ENCODE data around the gene C1orf232. TPM values are rescaled to one million over a fixed set of nuclear protein-coding genes. Genes with fewer than 3 reads are reported as not detected.

The C1orf232 gene
- polyA plus RNA-seq (ENCODE audit: insufficient read length) = not detected
- long read RNA-seq, donor 1 = 0 reads
- long read RNA-seq, donor 2 = 0 reads
- long read RNA-seq, donor 3 = 0 reads
- long read RNA-seq, donor 4 = 0 reads
- long read RNA-seq, donor 5 = 0 reads
- long read RNA-seq, donor 6 = 0 reads
- long read RNA-seq, donor 7 = 0 reads
- long read RNA-seq, donor 8 = 0 reads

GRCh38 chr1:26168410-26169197, at the start of gene C1orf232:
C1orf232 (minus strand) TSS chr1:26168963; CDS start chr1:26168499, 464 bp downstream.
- no peak for DNase-seq

GRCh38 chr1:26215246-26215645, 46.5 kb upstream of the C1orf232 start:
- DNase-seq = no peak

- DNase-seq = no peak
Observed at GRCh38 chr1:26213335-26213905, 44.7 kb upstream of the C1orf232 start.

- DNase-seq = no peak
Observed at GRCh38 chr1:26212726-26213125, 44.0 kb upstream of the C1orf232 start.

GRCh38 chr1:26210147-26210870, 41.5 kb upstream of the C1orf232 start:
- DNase-seq = no peak

GRCh38 chr1:26203642-26204318, 35.0 kb upstream of the C1orf232 start:
- DNase-seq = no peak

GRCh38 chr1:26200413-26200812, 31.6 kb upstream of the C1orf232 start:
- DNase-seq = no peak

- no peak for DNase-seq
Observed at GRCh38 chr1:26197813-26198212, 29.1 kb upstream of the C1orf232 start.

- DNase-seq = no peak
Observed at GRCh38 chr1:26197301-26197700, 28.5 kb upstream of the C1orf232 start.

- DNase-seq = no peak
Observed at GRCh38 chr1:26195805-26196204, 27.0 kb upstream of the C1orf232 start.

GRCh38 chr1:26191739-26192138, 23.0 kb upstream of the C1orf232 start:
- no peak for DNase-seq

- DNase-seq = peak; percentile 69
Observed at GRCh38 chr1:26190373-26190987, 21.7 kb upstream of the C1orf232 start, which contains the start of gene CATSPER4. CATSPER4 (plus strand) TSS chr1:26190602; CDS start chr1:26190628, 26 bp downstream.

- DNase-seq = no peak
Observed at GRCh38 chr1:26189751-26190275, 21.1 kb upstream of the C1orf232 start.

- no peak for DNase-seq
Observed at GRCh38 chr1:26189331-26189730, 20.6 kb upstream of the C1orf232 start.

GRCh38 chr1:26188477-26188876, 19.7 kb upstream of the C1orf232 start:
- no peak for DNase-seq

- no peak for DNase-seq
Observed at GRCh38 chr1:26187882-26188281, 19.1 kb upstream of the C1orf232 start.

GRCh38 chr1:26184883-26185282, 16.1 kb upstream of the C1orf232 start:
- no peak for DNase-seq

- no peak for DNase-seq
Observed at GRCh38 chr1:26184086-26184485, 15.3 kb upstream of the C1orf232 start.

GRCh38 chr1:26182383-26182696, 13.6 kb upstream of the C1orf232 start:
- no peak for DNase-seq

- no peak for DNase-seq
Observed at GRCh38 chr1:26181586-26182382, 13.0 kb upstream of the C1orf232 start.

All from left kidney (tissue), 8 donors.